RKO (cell line): ENCODE results near the gene HOXD9.
A peak's percentile ranks its signal among the peaks of the same experiment; 100 is the strongest.

Source experiments
- DNase-seq: peaks from one replicate; pipeline ENCODE4 v3.0.0-alpha.2; 2016; ENCODE audit warnings: low spot score

HOXD9 gene

DNA sequence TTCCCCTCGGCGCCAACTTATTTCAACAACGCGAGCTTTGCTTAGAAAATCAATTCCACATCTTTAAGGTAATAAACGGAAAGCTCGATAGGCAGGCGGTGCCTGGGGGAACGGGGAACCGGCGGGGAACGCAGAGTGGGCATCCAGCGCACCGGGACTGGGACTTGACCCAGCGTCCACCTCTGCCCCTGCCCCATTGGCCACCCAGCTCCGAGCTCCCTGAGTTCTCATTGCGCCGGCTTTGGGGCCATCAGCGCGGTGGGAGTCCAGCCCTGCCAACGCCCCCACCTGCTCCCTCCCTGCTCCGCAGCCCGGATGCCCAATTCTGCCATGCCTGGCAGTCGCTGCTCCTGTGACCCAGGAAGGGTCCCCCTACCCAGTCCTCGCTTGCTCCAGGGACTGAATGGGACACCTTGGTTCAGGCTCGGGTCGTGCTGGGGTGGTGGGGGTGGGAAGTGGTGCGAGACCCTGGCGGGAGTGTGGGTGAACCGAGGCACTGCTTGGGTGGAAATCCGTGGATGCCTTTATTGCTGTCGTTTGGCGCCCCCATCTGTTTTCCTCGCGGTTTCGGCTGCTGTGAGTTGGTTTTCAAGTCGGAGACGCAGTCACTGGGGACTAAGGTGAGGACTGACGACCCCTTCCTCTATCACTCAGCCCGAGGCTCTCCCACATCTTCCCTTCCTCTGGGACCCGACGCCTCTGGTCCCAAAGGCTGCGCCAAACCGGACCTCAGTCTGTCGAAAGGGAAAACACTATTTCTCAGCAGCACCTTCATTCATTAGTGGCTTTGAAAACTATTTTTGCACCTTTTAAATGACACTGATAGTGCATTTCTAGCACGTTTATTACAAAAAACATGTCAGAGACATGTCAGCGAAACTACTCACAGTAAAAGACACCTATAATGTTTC is 36.4 kb upstream of the HOXD9 start:
- DNase-seq: no peak

DNA sequence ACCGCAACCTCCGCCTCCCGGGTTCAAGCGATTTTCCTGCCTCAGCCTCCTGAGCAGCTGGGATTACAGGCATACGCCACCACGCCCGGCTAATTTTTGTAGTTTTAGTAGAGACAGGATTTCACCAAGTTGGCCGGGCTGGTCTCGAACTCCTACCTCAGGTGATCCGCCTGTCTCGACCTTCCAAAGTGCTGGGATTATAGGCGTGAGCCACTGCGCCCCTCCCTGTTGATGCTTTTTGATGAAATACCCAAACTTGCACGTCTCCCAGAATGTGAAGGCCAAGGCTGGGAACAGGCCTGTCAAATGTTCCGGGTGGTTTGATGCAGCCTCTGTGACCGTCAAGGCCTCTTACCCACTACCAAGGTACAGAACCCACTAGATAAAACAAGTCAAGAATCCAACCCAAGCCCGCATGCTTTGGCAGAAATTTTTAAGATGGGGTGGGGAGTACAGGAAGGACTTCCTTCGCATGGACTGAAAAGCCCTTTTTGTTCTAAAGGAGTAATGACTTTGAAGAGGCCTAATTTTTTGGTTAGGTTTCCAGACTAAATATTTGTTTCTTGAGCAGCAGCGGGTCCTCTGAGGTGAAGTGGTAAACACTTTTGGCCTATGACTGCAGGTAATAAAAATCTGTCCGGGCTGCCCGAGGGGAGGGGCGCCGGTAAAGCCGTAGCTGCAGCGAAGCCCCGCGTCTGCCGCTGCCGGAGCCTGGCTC is 35.0 kb upstream of the HOXD9 start:
- no peak for DNase-seq

DNA sequence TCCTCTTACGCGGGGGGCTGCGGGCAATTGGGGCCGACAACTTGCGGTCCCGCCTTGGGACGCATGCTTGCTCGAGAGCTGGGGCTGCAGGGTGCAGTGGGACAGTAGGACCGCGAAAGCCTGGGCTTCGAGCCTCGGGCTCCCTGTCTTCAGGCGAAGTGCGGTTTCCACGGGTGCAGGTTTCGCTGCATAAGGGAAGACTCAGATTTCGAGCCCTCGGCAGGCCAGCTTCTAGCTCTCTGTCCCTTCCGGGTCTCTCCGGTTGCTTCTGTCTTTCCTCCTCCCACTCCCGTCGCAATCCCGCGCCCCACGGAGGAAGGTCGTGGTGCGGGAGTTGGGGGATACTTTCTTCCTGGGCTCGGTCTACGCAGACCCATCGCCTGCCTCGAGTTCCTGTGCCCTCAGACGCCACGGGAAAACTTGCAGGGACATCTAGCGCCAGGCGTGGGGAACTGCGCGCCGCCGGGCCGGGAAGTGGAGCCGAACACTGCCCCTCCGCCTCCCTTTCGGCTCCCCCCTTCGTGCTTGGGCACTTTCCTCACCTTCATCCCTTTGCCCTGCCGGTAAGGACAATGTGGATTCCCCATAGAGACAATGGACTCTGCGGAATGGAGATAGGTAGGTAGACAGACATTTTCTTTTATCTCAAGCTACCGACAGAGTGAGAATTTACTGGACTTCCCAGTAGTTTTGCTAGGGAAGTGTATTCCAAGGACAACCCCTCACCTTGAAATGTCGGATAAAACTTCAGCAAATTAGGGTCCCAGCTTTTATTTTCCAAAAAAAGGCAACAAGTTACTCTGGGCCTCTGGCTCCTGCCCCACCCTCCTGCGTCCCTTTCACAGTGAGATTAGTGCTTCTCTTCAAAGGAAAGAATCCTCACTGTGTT is 34.2 kb upstream of the HOXD9 start:
- DNase-seq: no peak

- no peak for DNase-seq
These were observed 33.3 kb upstream of the HOXD9 start for GRCh38 chr2:176088937-176089842.

- no peak for DNase-seq
These were observed 32.6 kb upstream of the HOXD9 start for GRCh38 chr2:176089843-176090395.

DNA sequence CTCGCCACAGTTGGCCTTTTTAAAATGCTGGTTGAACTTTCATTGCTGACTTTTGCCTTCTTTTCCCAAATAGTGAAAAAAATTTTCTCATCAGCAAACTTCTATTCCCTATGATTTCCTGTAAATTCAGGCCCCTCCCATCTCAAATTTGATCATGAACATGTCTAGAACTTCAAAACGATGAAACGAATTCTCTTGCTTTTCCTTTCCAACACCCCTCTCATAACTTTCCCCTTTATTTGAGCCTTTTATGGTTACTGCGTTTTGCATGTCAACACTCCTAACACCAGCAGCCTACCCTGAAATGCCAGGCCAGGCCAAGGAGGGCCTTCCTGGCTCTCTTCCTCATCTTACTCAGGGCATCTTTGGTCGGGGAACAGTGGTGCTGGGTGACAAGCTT is 31.7 kb upstream of the HOXD9 start:
- DNase-seq: no peak

- no peak for DNase-seq
These were observed 30.9 kb upstream of the HOXD9 start for GRCh38 chr2:176091329-176092258.

GRCh38 chr2:176092270-176093144 is 30.0 kb upstream of the HOXD9 start, which contains the start of gene HOXD13:
HOXD13 (plus strand) TSS chr2:176092721; CDS start chr2:176092891, 170 bp downstream.
- no peak for DNase-seq

DNA sequence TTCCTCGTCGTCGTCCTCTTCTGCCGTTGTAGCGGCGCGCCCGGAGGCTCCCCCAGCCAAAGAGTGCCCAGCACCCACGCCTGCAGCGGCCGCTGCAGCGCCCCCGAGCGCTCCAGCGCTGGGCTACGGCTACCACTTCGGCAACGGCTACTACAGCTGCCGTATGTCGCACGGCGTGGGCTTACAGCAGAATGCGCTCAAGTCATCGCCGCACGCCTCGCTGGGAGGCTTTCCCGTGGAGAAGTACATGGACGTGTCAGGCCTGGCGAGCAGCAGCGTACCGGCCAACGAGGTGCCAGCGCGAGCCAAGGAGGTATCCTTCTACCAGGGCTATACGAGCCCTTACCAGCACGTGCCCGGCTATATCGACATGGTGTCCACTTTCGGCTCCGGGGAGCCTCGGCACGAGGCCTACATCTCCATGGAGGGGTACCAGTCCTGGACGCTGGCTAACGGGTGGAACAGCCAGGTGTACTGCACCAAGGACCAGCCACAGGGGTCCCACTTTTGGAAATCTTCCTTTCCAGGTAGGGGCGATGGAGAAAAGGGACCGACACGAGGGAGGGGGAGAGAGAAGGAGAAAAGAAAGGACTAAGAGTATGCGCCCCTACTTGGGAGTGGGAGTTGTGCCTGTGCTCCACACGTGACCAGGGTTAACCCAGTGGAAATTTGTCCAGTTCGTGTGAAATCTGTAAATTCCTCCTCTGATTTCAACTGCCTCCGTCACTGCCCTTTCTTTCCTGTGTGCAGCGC is 29.2 kb upstream of the HOXD9 start:
- no peak for DNase-seq

DNA sequence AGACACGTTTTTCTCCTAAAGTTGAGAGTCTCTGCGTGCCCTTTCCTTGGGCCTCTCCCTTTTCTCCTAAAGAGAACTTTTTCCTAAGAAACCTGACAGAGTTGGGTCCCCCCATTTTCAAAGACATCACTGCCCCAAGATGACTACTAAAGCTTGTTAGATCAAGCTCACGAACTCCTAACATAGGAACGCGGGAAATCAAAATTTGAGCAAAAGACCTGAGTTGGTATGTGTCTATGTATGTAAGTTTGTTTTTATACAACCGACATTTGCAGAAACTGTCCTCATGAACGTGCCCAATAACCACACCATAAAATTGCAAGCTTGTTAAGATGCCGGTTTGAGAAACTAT is 28.6 kb upstream of the HOXD9 start:
- no peak for DNase-seq

- no peak for DNase-seq
These were observed 28.2 kb upstream of the HOXD9 start for GRCh38 chr2:176094349-176094748.

- no peak for DNase-seq
These were observed 27.1 kb upstream of the HOXD9 start for GRCh38 chr2:176095421-176095820.

- peak; percentile 51 for DNase-seq
These were observed 26.1 kb upstream of the HOXD9 start for GRCh38 chr2:176096243-176096985.

DNA sequence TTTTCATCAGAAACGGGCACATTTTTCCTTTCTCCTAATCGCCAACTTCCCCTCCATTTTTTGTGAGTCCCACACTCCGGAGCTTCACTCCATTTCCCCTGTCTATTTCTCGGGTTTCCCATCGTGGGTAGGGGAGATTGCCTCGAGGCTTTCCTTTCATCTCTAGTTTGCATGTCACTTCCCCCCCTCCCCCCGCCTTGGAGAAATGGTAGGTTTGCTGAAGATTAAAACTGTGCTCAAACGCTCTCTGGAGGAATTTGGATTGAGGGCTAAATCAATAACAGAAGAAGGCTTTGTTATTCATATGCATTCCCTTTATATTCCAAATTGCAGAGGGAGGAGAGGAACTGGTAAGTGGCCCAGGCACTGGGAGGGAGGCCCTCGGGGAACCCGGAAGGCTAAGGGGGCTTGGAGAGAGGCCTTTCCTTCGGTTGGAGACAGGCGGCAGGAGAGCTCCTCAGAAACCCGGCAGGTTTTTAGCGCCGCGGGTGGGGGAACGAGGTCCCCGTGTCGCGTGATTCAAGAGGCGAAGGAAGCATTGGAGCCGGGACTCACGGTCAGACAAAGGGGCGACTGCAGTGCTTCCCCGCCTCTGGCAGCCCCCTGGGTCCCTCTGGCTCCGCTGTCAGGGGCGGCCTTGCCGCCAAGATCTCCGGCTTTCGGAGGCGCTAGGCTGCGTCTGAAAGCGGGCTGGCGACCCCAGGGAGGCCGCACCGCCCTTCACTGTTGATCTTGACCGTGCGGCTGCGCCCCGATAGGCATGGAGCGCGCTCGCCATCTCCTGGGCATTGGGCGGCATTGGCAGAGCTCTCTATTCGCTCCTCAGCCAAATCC is 25.3 kb upstream of the HOXD9 start:
- peak; percentile 88 for DNase-seq

DNA sequence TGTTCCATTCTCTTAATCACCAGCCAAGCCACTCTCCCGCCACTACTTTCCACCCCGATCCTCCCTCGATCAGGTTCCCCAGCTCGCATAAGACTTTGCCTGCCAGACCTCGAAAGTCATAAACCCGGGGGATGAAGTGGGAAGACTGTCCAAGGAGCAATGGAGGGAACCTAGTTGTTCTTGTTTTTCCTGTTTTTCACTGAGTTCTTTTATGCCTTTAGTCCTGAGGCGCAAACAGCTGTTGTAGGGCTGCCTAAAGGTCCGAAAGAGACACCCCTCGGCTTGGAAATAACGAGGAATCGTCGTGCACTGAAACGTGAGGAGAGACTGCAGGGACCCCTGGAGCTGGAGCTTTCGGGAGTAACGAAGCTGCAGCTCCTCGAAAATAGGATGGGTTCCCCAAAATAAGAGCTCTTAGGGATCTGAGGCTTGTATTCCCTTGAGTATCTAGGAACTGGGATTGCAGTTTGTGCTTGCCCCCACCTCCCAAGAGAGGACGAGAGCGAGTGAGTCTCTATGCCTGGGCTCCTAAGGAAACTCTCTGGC is 24.6 kb upstream of the HOXD9 start:
- DNase-seq: no peak
